NOMO-1 (cell line): ENCODE results near the gene LTBP1.
"Not testable (repeated sequence)": the region's sequence is repeated elsewhere in the genome, so short reads cannot be mapped to it uniquely, and the experiment has no call there.

Experiments used
- DNase-seq, 2 experiments: peaks; one replicate each; lab custom pipeline; 2025; ENCODE audit not compliant: unreplicated experiment in 2 of 2; lab: John Stamatoyannopoulos, UW

LTBP1 gene

DNA sequence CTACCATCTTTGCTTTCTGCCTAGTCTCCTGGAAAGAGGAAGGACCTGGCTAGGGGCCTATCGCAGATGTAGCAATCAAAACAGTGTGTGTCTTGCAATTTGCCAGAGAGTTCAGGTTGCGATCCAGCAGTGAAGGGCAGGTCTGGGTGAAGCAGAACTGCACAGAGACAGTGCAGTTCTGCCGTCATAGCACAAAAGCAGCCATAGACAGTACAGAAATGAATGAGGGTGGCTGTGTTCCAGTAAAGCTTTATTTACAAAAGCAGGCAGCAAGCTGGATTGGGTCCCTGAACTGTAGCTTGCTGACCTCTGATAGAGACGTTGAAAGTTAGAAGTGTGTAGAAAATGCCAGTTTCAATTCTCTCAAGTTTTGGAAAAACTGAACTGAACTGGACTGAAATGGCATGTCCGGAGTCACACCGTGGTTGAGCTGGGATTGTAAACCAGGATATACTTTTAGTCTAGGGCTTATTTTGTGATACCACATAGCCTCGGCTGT is 186.8 kb downstream of the LTBP1 start:
- DNase-seq = peak; percentile 30 to 49

- DNase-seq = no peak
These were observed 187.5 kb downstream of the LTBP1 start for GRCh38 chr2:33134086-33134771.

DNA sequence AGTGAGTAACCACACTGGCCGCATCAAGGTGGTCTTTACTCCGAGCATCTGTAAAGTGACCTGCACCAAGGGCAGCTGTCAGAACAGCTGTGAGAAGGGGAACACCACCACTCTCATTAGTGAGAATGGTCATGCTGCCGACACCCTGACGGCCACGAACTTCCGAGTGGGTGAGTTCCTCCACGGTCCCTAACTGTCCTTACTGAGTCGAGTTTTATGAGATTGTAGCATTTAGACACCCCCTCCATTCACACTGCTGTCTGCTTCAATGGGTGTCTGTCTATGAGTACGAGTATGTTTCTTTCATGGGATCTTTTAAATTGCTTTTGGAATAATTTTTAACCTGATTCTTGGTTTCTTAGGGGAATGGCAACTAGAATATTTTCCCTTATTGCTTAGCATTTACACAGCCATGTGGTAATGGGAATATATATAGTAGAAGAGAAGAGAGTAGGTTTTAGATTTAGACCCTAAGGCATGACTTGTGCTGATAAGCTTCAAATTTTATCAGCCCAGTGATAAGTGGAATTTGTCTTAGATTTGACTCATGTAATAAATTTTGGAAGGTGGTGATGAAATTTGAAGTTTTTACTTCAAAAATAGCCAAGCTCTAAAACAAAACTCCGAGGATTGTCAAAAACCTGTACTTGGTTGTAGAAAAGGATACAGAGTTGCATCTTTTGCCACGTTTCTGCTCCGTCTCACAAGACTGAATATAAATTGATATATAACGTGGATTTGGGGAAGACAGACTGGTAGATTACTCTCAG is 188.2 kb downstream of the LTBP1 start:
- no peak for DNase-seq

GRCh38 chr2:33135645-33136044 is 188.9 kb downstream of the LTBP1 start:
- no peak for DNase-seq

DNA sequence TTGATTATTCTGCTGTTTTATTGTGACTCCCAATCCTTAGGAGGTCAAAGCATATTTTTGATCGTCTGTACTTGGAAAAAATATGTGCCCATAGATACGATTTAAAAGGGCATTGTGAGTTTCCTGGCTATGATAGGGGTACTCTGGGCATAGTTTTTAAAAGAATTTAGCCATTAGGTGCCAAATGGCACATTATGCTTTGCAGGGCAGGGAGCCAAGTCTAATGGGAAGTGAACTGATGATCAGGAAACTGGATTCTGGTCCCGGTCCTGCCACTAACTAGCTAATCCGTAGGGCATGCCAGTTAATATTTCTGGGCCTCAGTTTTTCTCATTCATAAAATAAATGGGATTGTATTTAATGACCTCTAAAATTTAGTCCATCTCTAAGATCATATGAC is 189.3 kb downstream of the LTBP1 start:
- no peak for DNase-seq

GRCh38 chr2:33136566-33136965 is 189.8 kb downstream of the LTBP1 start:
- no peak for DNase-seq

GRCh38 chr2:33137331-33137730 is 190.6 kb downstream of the LTBP1 start:
- DNase-seq = no peak

DNA sequence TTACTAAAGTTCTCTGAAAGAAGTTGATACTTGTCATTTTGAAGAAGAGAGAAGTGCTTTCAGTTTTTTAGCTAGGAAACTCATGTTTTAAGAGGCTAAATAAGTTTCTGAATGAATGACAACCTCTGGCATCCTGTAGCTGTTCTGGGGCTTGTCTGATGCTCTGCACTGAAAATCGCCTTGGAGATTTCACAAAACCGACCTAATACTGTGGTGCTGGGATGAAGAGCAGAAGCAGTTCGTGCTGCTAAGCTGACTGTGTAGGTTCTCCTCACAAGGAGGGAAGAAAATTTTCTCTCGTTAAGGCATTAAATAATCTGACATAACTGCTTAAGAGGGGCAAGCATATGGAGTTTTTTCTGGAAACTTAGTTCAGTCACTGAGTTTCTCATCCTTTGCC is 193.2 kb downstream of the LTBP1 start:
- no peak for DNase-seq

DNA sequence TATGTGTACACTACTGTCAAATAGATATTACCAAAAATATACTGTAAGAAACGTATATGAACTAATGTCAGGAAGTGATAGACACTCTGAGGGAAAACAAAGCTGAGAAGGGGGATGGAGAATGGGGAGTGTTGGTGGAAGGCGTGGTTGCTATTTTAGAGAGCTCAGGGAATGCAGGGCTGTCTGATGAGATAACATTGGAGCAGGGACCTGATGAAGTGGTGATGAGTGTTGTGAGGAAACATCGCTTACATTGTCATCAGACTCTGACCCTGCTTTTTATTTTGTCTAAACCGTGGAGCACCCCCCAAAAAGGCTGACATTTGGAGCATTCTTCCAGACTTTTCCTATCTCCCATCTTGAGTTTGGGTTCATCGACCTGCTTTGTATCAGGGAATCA is 194.7 kb downstream of the LTBP1 start:
- DNase-seq = no peak

DNA sequence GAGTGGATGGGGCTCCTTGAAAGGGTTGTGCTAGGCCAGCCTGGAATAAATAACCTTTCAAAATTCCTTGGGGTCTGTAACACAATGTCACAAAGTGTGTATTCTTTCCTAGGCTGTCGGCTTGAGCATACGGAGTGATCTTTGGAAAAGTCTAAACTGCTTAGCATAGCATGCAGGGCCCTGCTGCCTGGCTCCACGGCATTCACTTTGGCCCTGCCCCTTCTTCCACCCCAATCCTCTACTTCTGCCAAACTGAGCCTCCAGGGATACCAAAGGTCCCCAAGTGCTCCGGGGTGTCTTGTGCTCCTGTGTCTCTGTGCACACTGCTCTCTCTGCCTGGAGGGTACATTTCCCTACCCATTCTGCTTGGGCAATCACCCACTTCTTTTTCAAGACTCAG is 196.1 kb downstream of the LTBP1 start:
- DNase-seq = no peak

DNA sequence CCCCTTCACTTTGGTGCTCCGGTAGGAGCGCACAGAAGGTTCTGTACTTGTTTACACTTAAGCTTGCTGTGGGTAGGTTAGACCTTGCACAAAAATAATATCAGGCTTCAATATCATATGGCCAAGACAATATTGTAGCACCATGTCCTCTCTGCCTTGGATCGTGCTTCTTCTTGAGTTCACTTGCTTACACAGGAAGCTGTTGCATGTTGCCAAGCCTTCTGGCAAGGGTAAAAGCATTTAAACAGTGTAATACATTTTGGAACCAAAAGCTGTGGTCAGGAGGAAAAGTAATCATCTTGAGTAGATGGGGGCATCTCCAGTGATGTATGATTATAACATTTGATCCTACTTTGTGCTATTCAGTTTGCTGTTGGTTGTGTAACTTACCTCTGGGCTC is 197.5 kb downstream of the LTBP1 start:
- DNase-seq = no peak

DNA sequence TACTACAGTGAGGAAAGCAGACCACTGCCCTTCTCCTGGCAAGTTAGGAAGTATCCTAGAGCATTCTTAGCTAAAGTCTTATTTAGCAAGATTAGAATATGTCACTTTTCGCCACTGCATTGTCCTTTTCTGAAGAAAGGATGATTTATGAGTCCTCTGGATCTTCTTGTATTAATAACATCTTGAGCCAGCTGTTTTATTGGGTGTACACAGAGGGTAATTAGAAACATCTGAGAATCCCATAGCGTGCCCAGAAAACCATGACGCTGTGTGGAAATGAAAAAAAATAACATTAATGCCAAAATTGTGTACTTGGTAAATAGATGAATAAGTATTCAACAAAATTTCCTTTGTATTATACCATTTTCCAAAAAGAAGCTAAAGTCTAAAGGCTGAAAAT is 198.7 kb downstream of the LTBP1 start:
- DNase-seq = no peak

- DNase-seq = no peak
These were observed 199.3 kb downstream of the LTBP1 start for GRCh38 chr2:33146102-33146501.

DNA sequence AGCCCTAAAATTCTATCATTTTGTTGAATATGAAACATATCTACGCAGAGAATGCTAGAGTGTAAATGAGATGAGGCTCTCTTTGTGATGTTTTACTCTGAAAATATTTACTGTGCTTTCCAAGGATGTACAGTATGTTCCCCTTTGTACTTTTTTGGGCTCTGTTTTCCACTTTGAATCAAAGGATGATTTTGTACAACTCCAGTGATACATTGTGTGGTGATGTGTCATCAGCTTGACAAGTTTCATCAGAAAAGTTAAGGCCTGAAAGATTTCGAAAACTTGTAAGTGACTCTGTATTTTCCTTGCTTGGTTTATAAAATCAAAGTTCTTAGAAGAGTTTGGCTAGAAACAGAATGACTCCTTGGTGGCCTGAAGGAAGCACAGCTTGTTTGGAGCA is 206.3 kb downstream of the LTBP1 start:
- no peak for DNase-seq

GRCh38 chr2:33158482-33159003 is 211.8 kb downstream of the LTBP1 start:
- DNase-seq = no peak

DNA sequence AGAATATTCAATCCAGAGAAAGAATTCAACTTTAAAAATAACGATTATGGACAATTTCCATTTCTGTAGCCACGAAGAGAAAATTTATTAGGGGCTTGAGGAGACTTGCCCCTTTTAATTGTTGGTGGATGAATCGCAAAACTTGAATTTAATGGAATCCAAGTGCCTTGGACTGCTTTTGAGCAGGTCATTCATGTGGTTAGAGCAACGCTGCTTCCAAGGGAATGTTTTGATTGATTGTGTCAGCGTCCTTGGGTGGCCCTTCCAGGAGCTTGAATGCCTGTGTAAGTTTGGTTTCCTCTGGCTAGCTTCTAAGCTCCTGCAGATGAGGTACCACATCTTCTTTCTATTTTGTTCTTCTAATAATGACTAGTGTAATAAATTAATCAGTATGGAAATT is 213.4 kb downstream of the LTBP1 start:
- no peak for DNase-seq

DNA sequence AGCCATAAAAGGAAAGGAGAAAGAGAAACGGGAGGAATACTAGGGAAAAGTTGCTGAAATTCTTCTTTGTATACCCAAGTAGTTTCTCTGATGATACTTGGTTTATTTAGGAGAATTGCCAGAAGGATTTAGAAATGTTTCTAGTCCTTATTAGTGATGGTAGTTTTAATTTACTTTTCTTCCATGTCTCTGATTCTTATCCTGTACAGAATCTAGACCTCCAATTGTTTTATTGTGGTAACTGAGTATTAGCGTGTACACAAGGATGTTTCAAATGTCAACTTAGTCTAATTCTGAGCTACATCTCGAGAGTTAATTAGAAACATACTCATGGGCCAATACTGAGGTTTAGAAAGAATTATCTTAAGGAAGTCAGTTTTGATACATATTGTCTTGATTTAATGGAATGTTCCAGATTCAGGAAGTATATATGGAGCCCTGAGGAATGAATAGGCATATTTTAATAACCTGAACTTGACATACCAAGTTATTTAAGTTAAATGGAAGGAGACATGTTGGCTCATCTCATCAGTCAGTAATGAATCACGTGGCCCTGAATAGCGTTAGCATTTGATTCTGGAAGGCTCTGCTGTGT is 219.6 kb downstream of the LTBP1 start:
- DNase-seq = no peak

GRCh38 chr2:33167622-33168245 is 221.0 kb downstream of the LTBP1 start:
- no peak for DNase-seq

GRCh38 chr2:33168425-33168824 is 221.7 kb downstream of the LTBP1 start:
- no peak for DNase-seq

DNA sequence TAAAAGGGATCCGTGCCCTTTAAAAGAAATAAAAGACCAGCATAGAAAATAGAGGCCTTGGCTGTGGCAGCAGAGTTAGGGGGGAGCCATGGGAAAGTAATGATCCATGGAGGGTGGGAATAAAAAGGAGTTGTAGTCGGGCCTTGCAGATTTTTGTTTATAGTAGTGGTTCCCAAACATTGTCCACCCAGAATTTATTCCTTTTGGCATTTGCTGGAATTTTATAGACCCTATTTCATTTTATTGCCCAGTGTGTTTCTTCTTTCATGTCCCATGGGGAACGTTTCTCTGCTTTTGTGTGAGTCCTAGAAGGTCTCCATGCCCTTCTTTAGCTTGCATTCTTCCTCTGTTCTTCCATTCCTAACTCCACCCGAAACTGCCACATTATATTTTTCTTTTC is 222.2 kb downstream of the LTBP1 start:
- no peak for DNase-seq

DNA sequence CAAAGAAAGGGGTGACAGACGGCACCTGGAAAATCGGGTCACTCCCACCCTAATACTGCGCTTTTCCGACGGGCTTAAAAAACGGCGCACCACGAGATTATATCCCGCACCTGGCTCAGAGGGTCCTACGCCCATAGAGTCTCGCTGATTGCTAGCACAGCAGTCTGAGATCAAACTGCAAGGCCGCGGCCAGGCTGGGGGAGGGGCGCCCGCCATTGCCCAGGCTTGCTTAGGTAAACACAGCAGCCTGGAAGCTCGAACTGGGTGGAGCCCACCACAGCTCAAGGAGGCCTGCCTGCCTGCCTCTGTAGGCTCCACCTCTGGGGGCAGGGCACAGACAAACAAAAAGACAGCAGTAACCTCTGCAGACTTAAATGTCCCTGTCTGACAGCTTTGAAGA is 223.5 kb downstream of the LTBP1 start:
- not testable (repeated sequence) for DNase-seq
